Pancreas (tissue), 10 donors: Measurements from ENCODE around the gene DUSP9. TPM values are rescaled to one million over a fixed set of nuclear protein-coding genes. Genes with fewer than 3 reads are reported as not detected.
A peak's percentile ranks its signal among the peaks of the same experiment; 100 is the strongest.
"Not testable (repeated sequence)": the region's sequence is repeated elsewhere in the genome, so short reads cannot be mapped to it uniquely, and the experiment has no call there.

Source experiments
- ATAC-seq, 4 donors: fragments of 200-7000 bp; cut with Tn5 transposase; one replicate each; pipeline versions ENCODE4 v1.8.0 to v1.9.1; 2020; ENCODE audit warnings: mild to moderate bottlenecking in 4 of 4, moderate library complexity in 4 of 4
- DNase-seq, 6 donors: peaks; one replicate each; pipeline ENCODE4 v3.0.0-alpha.2; 2020
- FAIRE-seq: peaks from 2 replicates; lab custom pipeline; 2012; peaks lifted over from hg19 to GRCh38; lab: Jason Lieb, UNC
- H3K27ac ChIP-seq, 4 donors: fragments of 200-600 bp; sonication (generic); 1 replicate in 3 of 4; 2 replicates in 1 of 4; pipeline versions ENCODE4 v1.5.0 to v1.8.0; 2020
- H3K27me3 ChIP-seq, 4 donors: fragments of 200-600 bp; one replicate each; pipeline ENCODE4 v1.8.0; 2021
- H3K36me3 ChIP-seq, 3 donors: fragments of 200-600 bp; sonication (generic) in 1 of 3; one replicate each; pipeline versions ENCODE4 v1.5.0 to v1.8.0; 2020 to 2021
- H3K4me1 ChIP-seq, 3 donors: fragments of 200-600 bp; one replicate each; pipeline ENCODE4 v1.8.0; 2021
- H3K4me3 ChIP-seq, 4 donors: fragments of 200-600 bp; sonication (generic) in 2 of 4; one replicate each; pipeline versions ENCODE4 v1.5.0 to v1.8.0; 2020 to 2021
- H3K9me3 ChIP-seq, 4 donors: fragments of 200-600 bp; one replicate each; pipeline ENCODE4 v1.8.0; 2021
- CTCF ChIP-seq, 4 donors: fragments of 200-600 bp; sonication (generic) in 3 of 4; IDR thresholded peaks; one replicate each; pipeline versions ENCODE4 v1.5.0 to v1.8.0; 2021; ENCODE audit warnings: antibody characterized with exemption in 4 of 4
- WGBS, 2 donors: extraction: QIAGEN DNeasy Blood & Tissue Kit; methylation state at CpG; one replicate each; pipeline ENCODE4 v1.1.7; 2013; 5-methylcytosine and 5-hydroxymethylcytosine counted together
- intact Hi-C, 3 donors: fragments of 100-400 bp; cut with DNase I; formaldehyde crosslinking; loops; one replicate each; pipeline versions ENCODE4 v1.11.1 to v1.14.2; 2022
- polyA plus RNA-seq, 2 donors: library from polyadenylated mRNA; stranded (reverse); fragments of 200-250 nt; gene quantifications; one replicate each; pipeline ENCODE4 v1.2.3, GENCODE V29; 2013
- total RNA-seq, 6 donors: library from RNA; stranded (reverse); fragmentation: NEBNext Ultra II Directional in 4 of 6; extraction: Animal tissue kit (Norgen Biotek cat#: 25700) in 4 of 6; gene quantifications; one replicate each; pipeline versions ENCODE4 v1.2.1 to v1.2.4, GENCODE V29; 2021 to 2023
- donor health status: healthy with polysubstance abuse.
- donor health status: DM: no; HTN: no; CAD: no; lungs with moderate emphysema.
- donor health status: DM: no; HTN: no; CAD: no.
- donor health status: control.
- donor health status: control.
- donor health status: Bipolar disorder and iron deficiency.
- donor health status: DM: yes; HTN: yes; CAD: no.
- donor health status: DM: no; HTN: no; CAD: no.
- donor health status: DM: no; HTN: no; CAD: no.
- donor health status: DM: yes; HTN: yes; CAD: no.

DUSP9 gene
- total and polyA plus RNA-seq, 8 donors: 0.07 to 0.28 (median 0.12) TPM; not detected in 4

- 78 to 89% methylated on average over 14 to 15 of the region's 16 CpGs for WGBS, 2 donors
- no peak for FAIRE-seq
- no peaks in the 10 kb centered on the region for H3K36me3 ChIP-seq
Observed at GRCh38 chrX:153697924-153698865, 51.2 kb downstream of the DUSP9 start.

GRCh38 chrX:153699210-153699783 is 52.3 kb downstream of the DUSP9 start:
- H3K36me3 ChIP-seq, H3K27ac ChIP-seq, intact Hi-C loops, H3K9me3 ChIP-seq, FAIRE-seq, H3K27me3 ChIP-seq, H3K4me1 ChIP-seq, H3K4me3 ChIP-seq, DNase-seq: not testable (repeated sequence)
- peak in 2 of 4 donors; percentile 11 to 13 for ATAC-seq
- 80 to 87% methylated on average over 14 to 16 of the region's 16 CpGs for WGBS, 2 donors

More at GRCh38 chrX:153697924-153698865, 51.2 kb downstream of the DUSP9 start:
- no peaks in the 10 kb centered on the region for H3K27me3 ChIP-seq
- H3K4me1 ChIP-seq: no peaks in the 10 kb centered on the region
- intact Hi-C loops: no loop called here
- H3K9me3 ChIP-seq: no peaks in the 10 kb centered on the region
- DNase-seq: no peak
- TF ChIP-seq CTCF (IDR thresholded peaks at IDR 0.05): no peak
- H3K27ac ChIP-seq: no peak overlapping the region
- H3K4me3 ChIP-seq: no peak overlapping the region
- ATAC-seq: no peak

DNA sequence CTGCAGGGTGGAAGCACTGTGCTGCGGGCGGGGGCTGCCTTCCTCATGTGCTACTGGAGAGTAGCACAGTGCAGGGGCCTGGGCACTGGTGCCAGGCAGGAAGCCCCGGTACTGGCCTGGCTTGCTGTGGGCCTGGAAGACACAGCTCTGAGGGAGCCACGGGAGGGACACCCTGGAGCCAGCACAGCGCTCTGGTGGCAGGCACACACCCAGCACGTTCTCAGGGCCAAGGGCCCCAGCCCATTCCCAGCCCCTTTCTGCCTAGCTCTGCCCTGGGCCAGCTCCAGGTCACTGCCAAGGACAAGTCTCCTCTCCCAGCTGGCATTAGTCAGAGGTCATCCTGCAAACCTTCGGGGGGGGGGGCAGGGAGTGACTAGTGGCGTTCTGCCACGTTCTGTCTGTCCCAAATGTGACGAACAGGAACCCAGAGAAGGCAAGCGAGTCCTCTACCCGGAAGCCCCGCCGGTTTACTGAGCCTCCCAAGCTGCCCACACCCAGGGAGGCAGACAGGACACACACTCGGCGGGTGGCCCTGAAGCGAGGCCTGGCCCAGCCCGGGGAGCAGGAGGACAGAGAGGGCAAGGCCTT is 52.9 kb downstream of the DUSP9 start:
- FAIRE-seq, H3K4me1 ChIP-seq, H3K27ac ChIP-seq, intact Hi-C loops, H3K4me3 ChIP-seq, H3K27me3 ChIP-seq, H3K36me3 ChIP-seq, H3K9me3 ChIP-seq: not testable (repeated sequence)
- peak in 3 of 4 donors; percentile 24 to 46 (median 29) for ATAC-seq
- DNase-seq: peak in 3 of 6 donors; percentile 15 to 74 (median 58)
- 48 to 60% methylated on average over 11 to 18 of the region's 18 CpGs for WGBS, 2 donors

DNA sequence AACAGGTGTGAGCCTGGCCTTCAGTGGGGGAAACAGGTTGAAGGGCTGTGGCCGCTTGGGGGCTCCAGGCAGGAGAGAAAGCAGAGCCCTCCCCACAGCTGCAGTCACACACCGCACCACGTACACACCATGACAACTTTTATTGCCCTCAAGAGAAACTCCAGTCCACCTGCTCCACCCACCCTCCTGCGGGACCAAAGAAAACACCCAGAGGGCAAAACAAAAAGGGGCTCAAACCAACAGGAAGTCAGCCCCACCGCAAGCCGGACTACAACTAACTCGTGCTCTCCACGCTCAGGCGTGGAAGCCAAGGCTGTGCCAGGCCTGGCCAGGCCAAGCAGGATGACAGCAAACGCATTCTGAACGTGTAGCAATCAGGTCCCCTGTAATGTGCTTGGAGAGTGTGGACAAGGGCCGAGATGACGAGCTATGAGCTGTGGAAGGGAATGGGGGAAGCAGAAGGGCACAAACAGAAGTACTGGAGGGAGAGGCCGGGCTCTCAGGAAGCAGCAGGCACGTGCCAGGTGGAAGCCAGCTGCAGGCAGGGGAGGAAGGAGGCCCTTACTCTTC is 53.5 kb downstream of the DUSP9 start:
- no peaks in the 10 kb centered on the region for H3K4me1 ChIP-seq
- no peak for FAIRE-seq
- no peaks in the 10 kb centered on the region for H3K9me3 ChIP-seq
- no peak for ATAC-seq
- H3K27me3 ChIP-seq: no peaks in the 10 kb centered on the region
- H3K36me3 ChIP-seq: peaks cover 0 to 4% (median 0%) of the 10 kb centered on the region in 3 donors
- intact Hi-C loops: no loop called here
- 78 to 79% methylated on average over 13 to 15 of the region's 15 CpGs for WGBS, 2 donors
- no peak for TF ChIP-seq CTCF (IDR thresholded peaks at IDR 0.05)
- no peak for DNase-seq
- no peak overlapping the region for H3K27ac ChIP-seq
- H3K4me3 ChIP-seq: no peak overlapping the region

Other genes with a start within 250 kb of the DUSP9 start
- not detected for gene PNMA6E, start 245.9 kb upstream of the DUSP9 start, total RNA-seq
- not detected for gene PNMA6E, start 245.9 kb upstream of the DUSP9 start, polyA plus RNA-seq
- under 1 TPM; 0.28 to 1.00 (median 0.42) TPM for gene ZFP92, start 235.7 kb upstream of the DUSP9 start, total RNA-seq
- gene ZFP92, start 235.7 kb upstream of the DUSP9 start, polyA plus RNA-seq: under 1 TPM; 0.34 to 0.45 TPM
- gene TREX2, start 201.1 kb upstream of the DUSP9 start, total RNA-seq: under 1 TPM in 5 of 6 donors, not detected in 1; 0.19 to 0.59 (median 0.37) TPM
- gene TREX2, start 201.1 kb upstream of the DUSP9 start, polyA plus RNA-seq: under 1 TPM; 0.89 to 0.91 TPM
- 10 to 100 TPM in 1 of 6 donors, 1 to 10 TPM in 5; 4.9 to 12.0 (median 8.7) TPM for gene HAUS7, start 176.6 kb upstream of the DUSP9 start, total RNA-seq
- gene HAUS7, start 176.6 kb upstream of the DUSP9 start, polyA plus RNA-seq: 10 to 100 TPM; 37.6 to 44.1 TPM
- 100 to 1,000 TPM in 1 of 6 donors, 10 to 100 TPM in 2, 1 to 10 TPM in 3; 4.0 to 113 (median 15.0) TPM for gene BGN, start 152.2 kb upstream of the DUSP9 start, total RNA-seq
- gene BGN, start 152.2 kb upstream of the DUSP9 start, polyA plus RNA-seq: 10 to 100 TPM; 20.2 to 24.5 TPM
- under 1 TPM in 4 of 6 donors, not detected in 2; 0.03 to 0.06 (median 0.04) TPM for gene ATP2B3, start 129.6 kb upstream of the DUSP9 start, total RNA-seq
- under 1 TPM; 0.04 to 0.12 TPM for gene ATP2B3, start 129.6 kb upstream of the DUSP9 start, polyA plus RNA-seq
- gene CCNQ, start 48.1 kb upstream of the DUSP9 start, total RNA-seq: 10 to 100 TPM in 1 of 6 donors, 1 to 10 TPM in 5; 6.7 to 10.6 (median 8.1) TPM
- 10 to 100 TPM; 26.3 to 32.1 TPM for gene CCNQ, start 48.1 kb upstream of the DUSP9 start, polyA plus RNA-seq
- under 1 TPM in 3 of 6 donors, not detected in 3; 0.35 to 0.67 (median 0.49) TPM for gene PNCK, start 26.6 kb downstream of the DUSP9 start, total RNA-seq
- under 1 TPM; 0.28 to 0.99 TPM for gene PNCK, start 26.6 kb downstream of the DUSP9 start, polyA plus RNA-seq
- 10 to 100 TPM in 4 of 6 donors, 1 to 10 TPM in 2; 8.4 to 15.8 (median 11.1) TPM for gene SLC6A8, start 40.7 kb downstream of the DUSP9 start, total RNA-seq
- gene SLC6A8, start 40.7 kb downstream of the DUSP9 start, polyA plus RNA-seq: 10 to 100 TPM; 12.3 to 14.4 TPM
- 100 to 1,000 TPM in 2 of 6 donors, 10 to 100 TPM in 4; 72.2 to 118 (median 88.4) TPM for gene BCAP31, start 77.2 kb downstream of the DUSP9 start, total RNA-seq
- gene BCAP31, start 77.2 kb downstream of the DUSP9 start, polyA plus RNA-seq: 10 to 100 TPM; 66.3 to 90.1 TPM
- 10 to 100 TPM in 3 of 6 donors, 1 to 10 TPM in 3; 5.8 to 13.2 (median 9.8) TPM for gene ABCD1, start 77.7 kb downstream of the DUSP9 start, total RNA-seq
- gene ABCD1, start 77.7 kb downstream of the DUSP9 start, polyA plus RNA-seq: 10 to 100 TPM in 1 of 2 donors, 1 to 10 TPM in 1; 6.7 to 11.9 TPM
- gene PLXNB3, start 117.0 kb downstream of the DUSP9 start, total RNA-seq: 1 to 10 TPM; 4.0 to 9.0 (median 5.2) TPM
- gene PLXNB3, start 117.0 kb downstream of the DUSP9 start, polyA plus RNA-seq: 10 to 100 TPM; 22.9 to 28.6 TPM
- gene SRPK3, start 133.8 kb downstream of the DUSP9 start, total RNA-seq: under 1 TPM in 5 of 6 donors, not detected in 1; 0.12 to 0.38 (median 0.20) TPM
- 1 to 10 TPM; 1.0 to 1.5 TPM for gene SRPK3, start 133.8 kb downstream of the DUSP9 start, polyA plus RNA-seq
- gene IDH3G, start 147.2 kb downstream of the DUSP9 start, total RNA-seq: 10 to 100 TPM; 15.8 to 29.9 (median 23.0) TPM
- gene IDH3G, start 147.2 kb downstream of the DUSP9 start, polyA plus RNA-seq: 10 to 100 TPM; 47.2 to 48.4 TPM
- gene SSR4, start 147.5 kb downstream of the DUSP9 start, total RNA-seq: 100 to 1,000 TPM; 368 to 471 (median 392) TPM
- 100 to 1,000 TPM; 749 to 925 TPM for gene SSR4, start 147.5 kb downstream of the DUSP9 start, polyA plus RNA-seq
- gene PDZD4, start 183.3 kb downstream of the DUSP9 start, total RNA-seq: 1 to 10 TPM in 2 of 6 donors, under 1 TPM in 4; 0.79 to 2.4 (median 0.92) TPM
- 10 to 100 TPM in 1 of 2 donors, 1 to 10 TPM in 1; 8.4 to 15.2 TPM for gene PDZD4, start 183.3 kb downstream of the DUSP9 start, polyA plus RNA-seq
- gene L1CAM, start 239.0 kb downstream of the DUSP9 start, total RNA-seq: 1 to 10 TPM in 4 of 6 donors, under 1 TPM in 2; 0.97 to 1.6 (median 1.2) TPM
- 1 to 10 TPM in 1 of 2 donors, under 1 TPM in 1; 0.84 to 3.9 TPM for gene L1CAM, start 239.0 kb downstream of the DUSP9 start, polyA plus RNA-seq